ENCODE data around the gene CHST9. TPM values are rescaled to one million over a fixed set of nuclear protein-coding genes. Genes with fewer than 3 reads are reported as not detected.

Gene CHST9
- total RNA-seq, 1 donor from 2014 or later = 2.4 TPM

DNA sequence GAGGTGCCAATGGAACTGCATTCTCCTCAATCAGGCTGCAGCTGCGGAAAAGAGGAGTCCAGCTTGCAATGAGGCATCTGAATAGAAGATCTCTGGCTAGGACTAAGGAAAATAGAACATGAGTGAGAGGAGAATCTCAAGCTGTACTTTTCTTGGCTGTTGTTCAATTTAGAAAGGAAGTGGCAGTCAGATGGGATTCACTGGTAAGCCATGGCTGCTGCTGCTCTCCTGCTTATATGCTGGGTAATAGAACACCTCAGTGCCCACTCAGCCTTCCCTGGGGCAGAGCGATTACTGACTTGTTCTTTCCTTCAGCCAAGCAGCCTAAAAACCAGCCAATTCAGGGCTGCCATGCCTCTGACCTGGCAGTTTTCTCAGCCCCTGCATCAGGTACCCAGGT, 17.6 kb upstream of the CHST9 start:
- no peak overlapping the region for H3K27ac Mint-ChIP-seq
- no peaks in the 10 kb centered on the region for H3K9me3 Mint-ChIP-seq
- no peak overlapping the region for H3K4me3 Mint-ChIP-seq

DNA sequence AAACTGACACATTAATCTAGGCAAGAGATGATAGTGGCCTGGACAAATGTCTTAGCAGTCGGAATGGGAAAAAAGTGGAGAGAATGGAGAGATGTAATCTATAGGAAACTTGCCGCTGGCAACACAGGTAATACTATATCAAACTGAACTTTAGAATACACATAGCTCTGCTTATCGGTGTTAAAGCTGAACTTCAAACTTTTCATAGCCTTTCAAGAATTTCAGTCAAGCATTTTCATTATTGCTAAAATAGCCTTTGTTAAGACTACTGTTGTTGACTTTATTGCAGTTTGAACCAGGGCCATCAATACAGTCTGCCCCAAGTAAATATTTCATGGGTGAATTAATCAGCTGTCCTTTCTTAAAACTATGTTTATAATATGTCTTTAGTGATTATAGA, 12.9 kb upstream of the CHST9 start:
- H3K27ac Mint-ChIP-seq = no peak overlapping the region
- no peak for DNase-seq (ENCODE audit: low spot score in 2 of 2, unreplicated experiment in 2 of 2)
- H3K4me3 Mint-ChIP-seq = no peak overlapping the region
- no peaks in the 10 kb centered on the region for H3K27me3 Mint-ChIP-seq (ENCODE audit: low read depth)
- TF ChIP-seq, protein P1, sequence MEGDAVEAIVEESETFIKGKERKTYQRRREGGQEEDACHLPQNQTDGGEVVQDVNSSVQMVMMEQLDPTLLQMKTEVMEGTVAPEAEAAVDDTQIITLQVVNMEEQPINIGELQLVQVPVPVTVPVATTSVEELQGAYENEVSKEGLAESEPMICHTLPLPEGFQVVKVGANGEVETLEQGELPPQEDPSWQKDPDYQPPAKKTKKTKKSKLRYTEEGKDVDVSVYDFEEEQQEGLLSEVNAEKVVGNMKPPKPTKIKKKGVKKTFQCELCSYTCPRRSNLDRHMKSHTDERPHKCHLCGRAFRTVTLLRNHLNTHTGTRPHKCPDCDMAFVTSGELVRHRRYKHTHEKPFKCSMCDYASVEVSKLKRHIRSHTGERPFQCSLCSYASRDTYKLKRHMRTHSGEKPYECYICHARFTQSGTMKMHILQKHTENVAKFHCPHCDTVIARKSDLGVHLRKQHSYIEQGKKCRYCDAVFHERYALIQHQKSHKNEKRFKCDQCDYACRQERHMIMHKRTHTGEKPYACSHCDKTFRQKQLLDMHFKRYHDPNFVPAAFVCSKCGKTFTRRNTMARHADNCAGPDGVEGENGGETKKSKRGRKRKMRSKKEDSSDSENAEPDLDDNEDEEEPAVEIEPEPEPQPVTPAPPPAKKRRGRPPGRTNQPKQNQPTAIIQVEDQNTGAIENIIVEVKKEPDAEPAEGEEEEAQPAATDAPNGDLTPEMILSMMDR (IDR thresholded peaks at IDR 0.05; ENCODE audit: unreplicated experiment) = no peak
- H3K9me3 Mint-ChIP-seq = peaks cover under 1% of the 10 kb centered on the region
- H3K4me1 Mint-ChIP-seq = peaks cover 17% of the 10 kb centered on the region
- H3K36me3 Mint-ChIP-seq = no peaks in the 10 kb centered on the region

More for the DNA sequence above, 17.6 kb upstream of the CHST9 start:
- no peaks in the 10 kb centered on the region for H3K36me3 Mint-ChIP-seq
- DNase-seq (ENCODE audit: low spot score in 2 of 2, unreplicated experiment in 2 of 2) = no peak
- TF ChIP-seq, protein P1 (IDR thresholded peaks at IDR 0.05; ENCODE audit: unreplicated experiment) = no peak
- no peaks in the 10 kb centered on the region for H3K27me3 Mint-ChIP-seq (ENCODE audit: low read depth)
- H3K4me1 Mint-ChIP-seq = peaks cover 13% of the 10 kb centered on the region

DNA sequence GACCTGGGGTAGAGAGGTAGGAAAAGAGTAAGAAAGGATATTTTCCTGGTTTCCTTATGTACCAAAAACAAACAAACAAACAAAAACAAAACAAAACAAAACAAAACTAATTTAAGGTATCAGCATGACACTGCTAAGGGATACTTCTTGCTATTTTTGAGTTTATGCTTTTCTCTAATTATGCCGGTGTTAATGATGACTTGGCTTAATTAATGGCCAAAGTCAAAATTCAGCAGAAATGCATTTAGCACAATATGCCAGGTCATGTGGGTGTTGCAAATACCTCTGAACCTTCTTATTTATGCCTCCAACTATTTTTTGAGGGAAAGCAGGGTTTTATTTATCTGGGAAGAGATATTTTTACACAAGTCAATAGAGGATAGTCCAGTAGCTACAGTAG, 3.2 kb upstream of the CHST9 start:
- no peak for DNase-seq (ENCODE audit: low spot score in 2 of 2, unreplicated experiment in 2 of 2)
- Mint-ChIP-seq H3K27ac (no peak overlapping the region), H3K27me3 (ENCODE audit: low read depth) (peaks cover 49% of the 10 kb centered on the region), H3K9me3 (peaks cover 5% of the 10 kb centered on the region), H3K4me3 (no peak overlapping the region), H3K4me1 (peaks cover 12% of the 10 kb centered on the region), H3K36me3 (no peaks in the 10 kb centered on the region)
- TF ChIP-seq, protein P1 (IDR thresholded peaks at IDR 0.05; ENCODE audit: unreplicated experiment) = no peak

DNA sequence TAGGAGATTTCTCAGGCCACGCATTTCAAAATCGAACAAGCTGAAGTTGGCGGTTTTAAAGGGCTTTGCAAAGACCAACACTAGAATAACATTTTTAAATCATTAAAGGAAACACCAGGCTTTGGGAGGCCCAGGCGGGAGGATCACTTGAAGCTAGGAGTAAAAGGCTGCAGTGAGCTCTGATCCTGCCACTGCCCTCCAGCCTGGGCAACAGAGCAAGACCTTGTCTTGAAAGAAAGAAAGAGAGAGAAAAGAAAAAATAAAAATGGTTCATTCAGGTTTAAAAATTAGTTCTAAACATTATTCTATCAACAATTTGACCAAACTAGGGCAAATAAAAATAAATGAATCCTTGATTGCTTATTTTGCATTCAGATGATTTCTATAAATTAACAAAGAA, 789 bp upstream of the CHST9 start:
- TF ChIP-seq, protein P1 (IDR thresholded peaks at IDR 0.05; ENCODE audit: unreplicated experiment) = no peak
- no peaks in the 10 kb centered on the region for H3K36me3 Mint-ChIP-seq
- H3K9me3 Mint-ChIP-seq = no peaks in the 10 kb centered on the region
- peak overlapping the region; percentile 74 for H3K4me3 Mint-ChIP-seq
- no peak overlapping the region for H3K27ac Mint-ChIP-seq
- peaks cover 55% of the 10 kb centered on the region for H3K27me3 Mint-ChIP-seq (ENCODE audit: low read depth)
- DNase-seq (ENCODE audit: low spot score in 2 of 2, unreplicated experiment in 2 of 2) = no peak
- H3K4me1 Mint-ChIP-seq = peaks cover 14% of the 10 kb centered on the region

DNA sequence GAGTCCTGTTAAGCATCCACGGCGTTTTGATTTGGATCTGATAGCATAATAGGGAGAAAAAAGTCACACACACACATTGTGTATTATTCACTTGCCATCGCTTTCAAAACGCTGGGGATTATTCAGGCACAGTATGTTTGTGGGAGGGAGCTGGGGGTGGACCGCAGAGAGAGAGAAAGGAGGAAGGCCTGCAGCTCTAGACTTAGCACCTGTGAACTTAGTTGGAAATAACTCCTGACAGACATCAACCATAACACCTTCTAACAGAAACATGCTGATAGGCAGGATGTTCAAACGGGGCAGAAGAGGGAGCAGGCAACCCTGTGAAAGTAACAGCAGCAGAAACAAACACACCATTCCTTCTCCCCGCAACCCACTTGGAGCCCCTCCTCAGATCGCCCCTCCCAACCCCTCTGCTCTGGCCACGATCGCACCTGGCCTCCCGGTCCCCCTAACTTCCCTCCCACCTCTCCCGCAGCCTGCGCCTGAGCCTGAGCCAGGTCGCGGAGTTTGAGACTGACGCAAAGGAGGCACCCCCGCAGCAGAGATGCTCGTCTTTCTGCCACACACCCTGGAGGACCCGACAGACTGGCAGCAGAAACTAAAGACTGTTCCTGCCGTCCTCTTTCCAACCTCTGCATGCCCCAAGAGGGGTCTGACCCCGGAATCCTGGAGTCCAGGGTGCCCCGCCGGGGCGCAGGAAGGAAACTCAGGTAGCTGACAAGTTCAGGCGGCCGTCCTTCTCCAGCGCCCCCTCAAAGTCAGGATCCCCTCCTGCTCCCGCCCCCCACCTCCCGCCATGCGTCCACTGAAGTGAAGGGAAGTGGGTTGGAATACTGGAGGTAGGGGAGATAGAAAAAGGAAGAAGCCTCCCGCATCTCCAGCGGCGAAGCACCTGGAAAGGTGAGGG, 738 bp downstream of the CHST9 start:
- peak overlapping the region; percentile 34 for H3K27ac Mint-ChIP-seq
- peak overlapping the region; percentile 70 for H3K4me3 Mint-ChIP-seq
- H3K36me3 Mint-ChIP-seq = no peaks in the 10 kb centered on the region
- no peaks in the 10 kb centered on the region for H3K9me3 Mint-ChIP-seq
- TF ChIP-seq, protein P1 (IDR thresholded peaks at IDR 0.05; ENCODE audit: unreplicated experiment) = no peak
- DNase-seq (ENCODE audit: low spot score in 2 of 2, unreplicated experiment in 2 of 2) = no peak
- peaks cover 14% of the 10 kb centered on the region for H3K4me1 Mint-ChIP-seq
- peaks cover 52% of the 10 kb centered on the region for H3K27me3 Mint-ChIP-seq (ENCODE audit: low read depth)

Measured in mesothelial cell of epicardium (in vitro differentiated cells).